DOHH2 (cell line): Measurements from ENCODE around the gene TRIOBP.

Experiments
- H3F3A ChIP-seq: fragments of 200-600 bp; sonication (generic), shearing (Covaris generic); 2 replicates; pipeline ENCODE4 v1.6.0; 2016; ENCODE audit warnings: antibody characterized with exemption, mild to moderate bottlenecking; ENCODE audit not compliant: control insufficient read depth, insufficient read depth
- H3K27ac ChIP-seq: fragments of 200-600 bp; sonication (generic); 2 replicates; pipeline ENCODE4 v1.5.1; 2014; ENCODE audit warnings: low read depth, mild to moderate bottlenecking, low read length, moderate library complexity
- H3K27me3 ChIP-seq: fragments of 200-600 bp; sonication (generic); 2 replicates; pipeline ENCODE4 v1.6.1; 2014; ENCODE audit warnings: mild to moderate bottlenecking, low read length, mixed read lengths; ENCODE audit not compliant: control insufficient read depth
- H3K36me3 ChIP-seq: fragments of 200-600 bp; sonication (generic); 2 replicates; pipeline ENCODE4 v1.6.1; 2014; ENCODE audit warnings: mild to moderate bottlenecking, low read length, moderate library complexity, mixed read lengths; ENCODE audit not compliant: control insufficient read depth
- H3K4me1 ChIP-seq: fragments of 200-600 bp; sonication (generic); 2 replicates; pipeline ENCODE4 v1.6.1; 2014; ENCODE audit warnings: mild to moderate bottlenecking, low read length, mixed read lengths; ENCODE audit not compliant: control insufficient read depth
- H3K4me2 ChIP-seq: fragments of 200-600 bp; sonication (generic); 2 replicates; pipeline ENCODE4 v1.6.0; 2014; ENCODE audit warnings: mild to moderate bottlenecking, low read length, moderate library complexity
- H3K4me3 ChIP-seq: fragments of 200-600 bp; sonication (generic); 2 replicates; pipeline ENCODE4 v1.5.1; 2014; ENCODE audit warnings: mild to moderate bottlenecking, low read length, mixed read lengths
- H3K79me2 ChIP-seq: fragments of 200-600 bp; sonication (generic); 2 replicates; pipeline ENCODE4 v1.6.1; 2014; ENCODE audit warnings: mild to moderate bottlenecking, low read length, mixed read lengths; ENCODE audit not compliant: control insufficient read depth
- H3K9me2 ChIP-seq: fragments of 200-600 bp; sonication (generic); replicated peaks from 2 replicates; pipeline ENCODE4 v1.6.1; 2014; ENCODE audit warnings: mild to moderate bottlenecking, low read length, mixed read lengths; ENCODE audit not compliant: control insufficient read depth
- H3K9me3 ChIP-seq: fragments of 200-600 bp; sonication (generic); 2 replicates; pipeline ENCODE4 v1.6.1; 2014; ENCODE audit warnings: antibody characterized with exemption, low read length, mixed read lengths; ENCODE audit not compliant: control insufficient read depth, insufficient read depth
- H4K20me1 ChIP-seq: fragments of 200-600 bp; sonication (generic); 2 replicates; pipeline ENCODE4 v1.6.0; 2014; ENCODE audit warnings: low read depth, mild to moderate bottlenecking, antibody characterized with exemption, low read length, moderate library complexity; ENCODE audit not compliant: control insufficient read depth, insufficient read depth
- EZH2phosphoT487 ChIP-seq: fragments of 200-600 bp; sonication (generic); IDR thresholded peaks from 2 replicates; pipeline ENCODE4 v1.6.1; 2017; ENCODE audit warnings: borderline replicate concordance, mild to moderate bottlenecking, antibody characterized with exemption, low read length, moderate library complexity, mixed read lengths
- TF ChIP-seq, protein P1 (sequence below): fragments of 200-600 bp; sonication (generic); IDR thresholded peaks from one replicate; pipeline ENCODE4 v1.5.1; 2014; ENCODE audit warnings: antibody characterized with exemption, mild to moderate bottlenecking, low read depth, low read length; ENCODE audit not compliant: poor library complexity, severe bottlenecking

TRIOBP gene

DNA sequence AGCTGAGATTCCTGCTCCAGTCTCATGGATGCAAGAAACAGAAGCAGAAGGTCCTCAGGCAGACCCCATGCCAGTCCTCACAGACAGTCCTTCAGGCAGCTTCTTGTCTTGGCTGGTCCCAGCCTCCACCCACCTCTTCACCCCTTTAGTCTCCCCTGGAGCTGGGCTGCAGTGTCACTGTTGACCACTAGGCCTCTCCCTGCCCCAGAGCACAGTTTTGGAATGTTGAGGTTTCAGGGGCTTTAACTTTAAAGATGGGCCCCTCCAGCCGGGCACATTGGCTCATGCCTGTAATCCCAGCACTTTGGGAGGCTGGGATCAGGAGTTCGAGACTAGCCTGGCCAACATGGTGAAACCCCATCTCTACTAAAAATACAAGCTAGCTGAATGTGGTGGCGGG is 71.4 kb downstream of the TRIOBP start:
- TF ChIP-seq, protein P1, sequence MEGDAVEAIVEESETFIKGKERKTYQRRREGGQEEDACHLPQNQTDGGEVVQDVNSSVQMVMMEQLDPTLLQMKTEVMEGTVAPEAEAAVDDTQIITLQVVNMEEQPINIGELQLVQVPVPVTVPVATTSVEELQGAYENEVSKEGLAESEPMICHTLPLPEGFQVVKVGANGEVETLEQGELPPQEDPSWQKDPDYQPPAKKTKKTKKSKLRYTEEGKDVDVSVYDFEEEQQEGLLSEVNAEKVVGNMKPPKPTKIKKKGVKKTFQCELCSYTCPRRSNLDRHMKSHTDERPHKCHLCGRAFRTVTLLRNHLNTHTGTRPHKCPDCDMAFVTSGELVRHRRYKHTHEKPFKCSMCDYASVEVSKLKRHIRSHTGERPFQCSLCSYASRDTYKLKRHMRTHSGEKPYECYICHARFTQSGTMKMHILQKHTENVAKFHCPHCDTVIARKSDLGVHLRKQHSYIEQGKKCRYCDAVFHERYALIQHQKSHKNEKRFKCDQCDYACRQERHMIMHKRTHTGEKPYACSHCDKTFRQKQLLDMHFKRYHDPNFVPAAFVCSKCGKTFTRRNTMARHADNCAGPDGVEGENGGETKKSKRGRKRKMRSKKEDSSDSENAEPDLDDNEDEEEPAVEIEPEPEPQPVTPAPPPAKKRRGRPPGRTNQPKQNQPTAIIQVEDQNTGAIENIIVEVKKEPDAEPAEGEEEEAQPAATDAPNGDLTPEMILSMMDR = peak; percentile 52
- TF ChIP-seq EZH2phosphoT487 = no peak
- Histone ChIP-seq H3K4me1 (no peaks in the 10 kb centered on the region), H3K27me3 (no peaks in the 10 kb centered on the region), H3K4me3 (no peak overlapping the region), H3K4me2 (no peak overlapping the region), H3K9me2 (no peaks in the 10 kb centered on the region), H3K36me3 (no peaks in the 10 kb centered on the region), H3F3A (no peaks in the 10 kb centered on the region), H4K20me1 (no peaks in the 10 kb centered on the region), H3K9me3 (no peaks in the 10 kb centered on the region), H3K27ac (no peak overlapping the region), H3K79me2 (no peaks in the 10 kb centered on the region)

DNA sequence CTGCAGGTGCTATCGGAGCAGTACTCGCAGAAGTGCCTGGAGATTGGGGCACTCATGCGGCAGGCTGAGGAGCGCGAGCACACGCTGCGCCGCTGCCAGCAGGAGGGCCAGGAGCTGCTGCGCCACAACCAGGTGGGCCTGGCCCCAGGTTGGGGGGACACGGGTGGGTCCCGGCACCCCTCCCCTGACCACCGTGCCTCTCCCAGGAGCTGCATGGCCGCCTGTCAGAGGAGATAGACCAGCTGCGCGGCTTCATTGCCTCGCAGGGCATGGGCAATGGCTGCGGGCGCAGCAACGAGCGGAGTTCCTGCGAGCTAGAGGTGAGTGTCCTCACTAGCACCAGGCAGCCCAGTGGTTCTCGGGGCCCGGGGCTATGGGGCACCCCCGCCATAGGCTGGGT is 72.2 kb downstream of the TRIOBP start:
- H3K36me3 ChIP-seq = no peaks in the 10 kb centered on the region

DNA sequence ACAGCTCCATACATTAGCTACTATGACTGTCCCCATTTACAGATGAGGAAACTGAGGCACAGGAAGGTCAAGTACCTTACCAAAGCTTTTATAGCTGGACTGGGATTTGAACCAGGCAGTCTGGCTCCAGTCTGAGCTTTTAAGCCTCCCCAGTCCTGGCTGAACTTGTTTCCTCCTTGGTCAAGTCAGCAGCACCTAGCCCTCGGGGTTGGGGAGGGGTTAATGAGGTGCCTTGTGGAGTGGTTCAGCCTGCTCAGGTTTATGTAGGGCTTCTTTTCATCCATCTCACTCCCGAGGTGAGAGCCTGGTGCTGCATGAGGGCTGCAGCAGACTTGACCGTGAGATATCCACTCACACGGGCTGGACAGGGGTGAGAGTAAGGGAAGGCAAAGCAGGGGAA is 74.2 kb downstream of the TRIOBP start:
- H3K79me2 ChIP-seq = no peaks in the 10 kb centered on the region
- no peaks in the 10 kb centered on the region for H3K36me3 ChIP-seq

More for the DNA sequence above, 72.2 kb downstream of the TRIOBP start:
- Histone ChIP-seq H3K79me2 (no peaks in the 10 kb centered on the region), H3K9me3 (no peaks in the 10 kb centered on the region), H3K4me1 (no peaks in the 10 kb centered on the region), H3K4me2 (no peak overlapping the region), H3K27me3 (no peaks in the 10 kb centered on the region), H3K9me2 (no peaks in the 10 kb centered on the region), H4K20me1 (no peaks in the 10 kb centered on the region), H3F3A (no peaks in the 10 kb centered on the region), H3K4me3 (no peak overlapping the region), H3K27ac (no peak overlapping the region)
- TF ChIP-seq, protein P1 = no peak
- no peak for TF ChIP-seq EZH2phosphoT487

More for the DNA sequence above, 74.2 kb downstream of the TRIOBP start:
- no peaks in the 10 kb centered on the region for H3K9me3 ChIP-seq
- H3K4me2 ChIP-seq = no peak overlapping the region
- H3K27me3 ChIP-seq = no peaks in the 10 kb centered on the region
- no peaks in the 10 kb centered on the region for H3K9me2 ChIP-seq
- no peak overlapping the region for H3K4me3 ChIP-seq
- H4K20me1 ChIP-seq = no peaks in the 10 kb centered on the region
- H3K27ac ChIP-seq = no peak overlapping the region
- no peaks in the 10 kb centered on the region for H3K4me1 ChIP-seq
- H3F3A ChIP-seq = no peaks in the 10 kb centered on the region
- TF ChIP-seq EZH2phosphoT487 = no peak
- TF ChIP-seq, protein P1 = no peak
